22Rv1 (cell line): ENCODE results near the gene ACTG1.

Source experiments
- CTCF ChIP-seq: fragments of 450-650 bp; IDR thresholded peaks from 2 replicates; pipeline ENCODE4 v1.5.1; 2017; ENCODE audit warnings: mild to moderate bottlenecking
- ZFX ChIP-seq: fragments of 450-650 bp; IDR thresholded peaks from 2 replicates; pipeline ENCODE4 v1.6.1; 2017; ENCODE audit warnings: antibody characterized with exemption, borderline replicate concordance

- TF ChIP-seq CTCF = no peak
- TF ChIP-seq ZFX = no peak
Observed at GRCh38 chr17:81552244-81553017, 39.8 kb upstream of the ACTG1 start, which contains the start of gene FAAP100.
